ENCODE measurements around the gene C10orf143. TPM values are rescaled to one million over a fixed set of nuclear protein-coding genes. Genes with fewer than 3 reads are reported as not detected.

C10orf143 gene
- total and polyA plus RNA-seq, 3 donors from 2014 or later: 3.7 to 7.6 (median 7.2) TPM

GRCh38 chr10:130079614-130080460, 30.8 kb downstream of the C10orf143 start:
- no peak overlapping the region for H3K4me3 ChIP-seq
- H3K9me3 ChIP-seq: no peaks in the 10 kb centered on the region
- intact Hi-C loops (cut with DNase I; ENCODE audit: low total_unique reads): no loop called here
- H3K4me1 ChIP-seq: no peaks in the 10 kb centered on the region
- H3K27ac ChIP-seq: no peak overlapping the region
- H3K27me3 ChIP-seq: no peaks in the 10 kb centered on the region
- TF ChIP-seq CTCF (IDR thresholded peaks at IDR 0.05) (no peak), POLR2A (IDR thresholded peaks at IDR 0.05) (no peak)
- no peaks in the 10 kb centered on the region for H3K36me3 ChIP-seq (ENCODE audit: low read depth, missing control alignments)
- DNase-seq: no peak
- 69 to 84% methylated on average over 4 of the region's 4 CpGs for WGBS, 2 donors

GRCh38 chr10:130078120-130078519, 32.5 kb downstream of the C10orf143 start:
- WGBS, 2 donors: 87% methylated on average over 3 of the region's 3 CpGs
- H3K27me3 ChIP-seq: no peaks in the 10 kb centered on the region
- TF ChIP-seq CTCF (IDR thresholded peaks at IDR 0.05): no peak
- no peak for TF ChIP-seq POLR2A (IDR thresholded peaks at IDR 0.05)
- intact Hi-C loops (cut with DNase I; ENCODE audit: low total_unique reads): no loop called here
- H3K4me1 ChIP-seq: no peaks in the 10 kb centered on the region
- H3K9me3 ChIP-seq: no peaks in the 10 kb centered on the region
- H3K4me3 ChIP-seq: no peak overlapping the region
- H3K36me3 ChIP-seq (ENCODE audit: low read depth, missing control alignments): no peaks in the 10 kb centered on the region
- DNase-seq: no peak
- no peak overlapping the region for H3K27ac ChIP-seq

GRCh38 chr10:130076681-130077080, 33.9 kb downstream of the C10orf143 start:
- TF ChIP-seq CTCF (IDR thresholded peaks at IDR 0.05): no peak
- TF ChIP-seq POLR2A (IDR thresholded peaks at IDR 0.05): no peak

GRCh38 chr10:130074639-130075038, 36.0 kb downstream of the C10orf143 start:
- H3K9me3 ChIP-seq: no peaks in the 10 kb centered on the region
- no peak overlapping the region for H3K27ac ChIP-seq
- H3K36me3 ChIP-seq (ENCODE audit: low read depth, missing control alignments): no peaks in the 10 kb centered on the region
- no peak for TF ChIP-seq POLR2A (IDR thresholded peaks at IDR 0.05)
- no peak for TF ChIP-seq CTCF (IDR thresholded peaks at IDR 0.05)
- H3K27me3 ChIP-seq: no peaks in the 10 kb centered on the region
- no peak overlapping the region for H3K4me3 ChIP-seq
- H3K4me1 ChIP-seq: no peaks in the 10 kb centered on the region
- no peak for DNase-seq
- intact Hi-C loops (cut with DNase I; ENCODE audit: low total_unique reads): no loop called here
- 82 to 91% methylated on average over 1 of the region's 1 CpG for WGBS, 2 donors

More at GRCh38 chr10:130076681-130077080, 33.9 kb downstream of the C10orf143 start:
- H3K4me3 ChIP-seq: no peak overlapping the region
- intact Hi-C loops (cut with DNase I; ENCODE audit: low total_unique reads): no loop called here
- H3K27ac ChIP-seq: no peak overlapping the region
- H3K4me1 ChIP-seq: no peaks in the 10 kb centered on the region
- no peaks in the 10 kb centered on the region for H3K9me3 ChIP-seq
- WGBS, 2 donors: 94 to 99% methylated on average over 14 of the region's 14 CpGs
- no peak for DNase-seq
- no peaks in the 10 kb centered on the region for H3K36me3 ChIP-seq (ENCODE audit: low read depth, missing control alignments)
- H3K27me3 ChIP-seq: no peaks in the 10 kb centered on the region

GRCh38 chr10:130073912-130074311, 36.7 kb downstream of the C10orf143 start:
- H3K27ac ChIP-seq: no peak overlapping the region
- H3K4me3 ChIP-seq: no peak overlapping the region
- H3K4me1 ChIP-seq: no peaks in the 10 kb centered on the region
- H3K9me3 ChIP-seq: no peaks in the 10 kb centered on the region
- H3K27me3 ChIP-seq: no peaks in the 10 kb centered on the region
- intact Hi-C loops (cut with DNase I; ENCODE audit: low total_unique reads): no loop called here
- TF ChIP-seq POLR2A (IDR thresholded peaks at IDR 0.05): no peak
- no peak for TF ChIP-seq CTCF (IDR thresholded peaks at IDR 0.05)
- no peak for DNase-seq
- no peaks in the 10 kb centered on the region for H3K36me3 ChIP-seq (ENCODE audit: low read depth, missing control alignments)
- WGBS, 2 donors: 96% methylated on average over 8 of the region's 8 CpGs
